ENCODE data around the gene ZNF83. TPM values are rescaled to one million over a fixed set of nuclear protein-coding genes. Genes with fewer than 3 reads are reported as not detected.
A peak's percentile ranks its signal among the peaks of the same experiment; 100 is the strongest.
"Not testable (repeated sequence)": the region's sequence is repeated elsewhere in the genome, so short reads cannot be mapped to it uniquely, and the experiment has no call there.

The ZNF83 gene
- 68.8 and 165 TPM in 2 replicates for total RNA-seq

GRCh38 chr19:52637718-52638585 lies at the start of gene ZNF83:
Gene ZNF83 (minus strand): TSS chr19:52638355.
- peak; percentile 77 for DNase-seq (ENCODE audit: low read depth)

GRCh38 chr19:52687684-52688083 lies 49.5 kb upstream of the ZNF83 start:
- DNase-seq (ENCODE audit: low read depth) = no peak

GRCh38 chr19:52685811-52686210 lies 47.7 kb upstream of the ZNF83 start:
- DNase-seq (ENCODE audit: low read depth) = no peak

- DNase-seq (ENCODE audit: low read depth) = not testable (repeated sequence)
Observed at GRCh38 chr19:52681216-52681615, 43.1 kb upstream of the ZNF83 start.

GRCh38 chr19:52679598-52679997 lies 41.4 kb upstream of the ZNF83 start:
- DNase-seq (ENCODE audit: low read depth) = no peak

GRCh38 chr19:52675239-52675638 lies 37.1 kb upstream of the ZNF83 start:
- not testable (repeated sequence) for DNase-seq (ENCODE audit: low read depth)

GRCh38 chr19:52673014-52673413 lies 34.9 kb upstream of the ZNF83 start:
- no peak for DNase-seq (ENCODE audit: low read depth)

GRCh38 chr19:52670046-52670445 lies 31.9 kb upstream of the ZNF83 start:
- peak; percentile 73 for DNase-seq (ENCODE audit: low read depth)

- DNase-seq (ENCODE audit: low read depth) = no peak
Observed at GRCh38 chr19:52669586-52669985, 31.4 kb upstream of the ZNF83 start.

- no peak for DNase-seq (ENCODE audit: low read depth)
Observed at GRCh38 chr19:52667972-52668371, 29.8 kb upstream of the ZNF83 start.

- DNase-seq (ENCODE audit: low read depth) = peak; percentile 23
Observed at GRCh38 chr19:52666506-52666905, 28.4 kb upstream of the ZNF83 start.

- peak; percentile 91 for DNase-seq (ENCODE audit: low read depth)
Observed at GRCh38 chr19:52665529-52665928, 27.4 kb upstream of the ZNF83 start.

GRCh38 chr19:52665027-52665426 lies 26.9 kb upstream of the ZNF83 start:
- no peak for DNase-seq (ENCODE audit: low read depth)

- DNase-seq (ENCODE audit: low read depth) = no peak
Observed at GRCh38 chr19:52664461-52664860, 26.3 kb upstream of the ZNF83 start.

- peak; percentile 59 for DNase-seq (ENCODE audit: low read depth)
Observed at GRCh38 chr19:52662631-52663030, 24.5 kb upstream of the ZNF83 start.

GRCh38 chr19:52660981-52661380 lies 22.8 kb upstream of the ZNF83 start:
- DNase-seq (ENCODE audit: low read depth) = peak; percentile 46

GRCh38 chr19:52659013-52659412 lies 20.9 kb upstream of the ZNF83 start:
- DNase-seq (ENCODE audit: low read depth) = no peak

GRCh38 chr19:52658595-52658994 lies 20.4 kb upstream of the ZNF83 start:
- no peak for DNase-seq (ENCODE audit: low read depth)

GRCh38 chr19:52653161-52653560 lies 15.0 kb upstream of the ZNF83 start:
- DNase-seq (ENCODE audit: low read depth) = no peak

GRCh38 chr19:52651956-52652355 lies 13.8 kb upstream of the ZNF83 start:
- DNase-seq (ENCODE audit: low read depth) = no peak

GRCh38 chr19:52648336-52649016 lies 10.3 kb upstream of the ZNF83 start:
- DNase-seq (ENCODE audit: low read depth) = peak; percentile 55

GRCh38 chr19:52646571-52647217 lies 8.5 kb upstream of the ZNF83 start:
- DNase-seq (ENCODE audit: low read depth) = no peak

GRCh38 chr19:52640916-52641315 lies 2.8 kb upstream of the ZNF83 start:
- DNase-seq (ENCODE audit: low read depth) = no peak
